ENCODE measurements around the gene PCDHGA12.

PCDHGA12 gene

DNA sequence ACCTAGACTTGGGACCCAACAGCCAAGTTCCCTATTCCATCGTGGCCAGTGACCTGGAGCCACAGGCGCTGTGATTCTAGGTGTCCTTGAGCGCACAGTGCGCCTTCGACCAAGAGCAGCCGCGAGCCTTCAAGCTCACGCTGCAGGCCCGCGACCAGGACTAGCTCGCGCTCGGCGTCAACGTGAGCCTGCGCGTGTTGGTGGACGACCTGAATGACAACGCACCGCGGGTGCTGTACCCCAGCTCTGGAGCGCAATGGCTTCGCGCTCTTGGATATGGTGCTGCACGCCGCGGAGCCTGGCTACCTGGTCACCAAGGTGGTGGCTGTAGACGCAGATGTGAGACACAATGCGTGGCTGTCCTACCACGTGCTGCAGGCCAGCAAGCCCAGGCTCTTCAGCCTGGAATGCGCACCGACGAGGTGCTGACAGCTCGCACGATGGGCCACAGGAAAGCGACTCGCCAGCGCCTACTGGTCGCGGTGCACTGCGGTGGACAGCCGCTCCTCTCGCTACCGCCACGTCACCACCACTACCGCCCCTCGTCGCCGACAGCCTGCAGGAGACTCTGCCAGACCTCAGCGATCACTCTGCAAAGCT is 11.4 kb downstream of the PCDHGA12 start:
- DNase-seq: no peak

DNA sequence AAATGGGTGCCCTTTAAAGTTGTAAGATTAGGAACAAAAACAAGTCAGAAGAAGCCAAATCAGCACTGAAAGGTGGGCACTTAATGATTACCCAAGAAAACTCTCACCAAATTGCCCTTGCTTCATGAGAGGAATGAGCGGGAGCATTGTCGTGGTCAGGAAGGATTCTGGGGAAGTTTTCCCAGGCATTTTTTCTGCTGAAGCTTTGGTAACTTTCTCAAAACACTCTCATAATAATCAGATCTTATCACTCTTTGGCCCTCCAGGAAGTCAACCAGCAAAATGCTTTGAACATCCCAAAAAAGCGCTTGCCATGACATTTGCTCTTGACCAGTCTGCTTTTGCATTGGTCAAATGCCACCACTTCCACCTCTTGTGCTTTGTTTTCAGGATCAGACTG is 35.0 kb downstream of the PCDHGA12 start:
- no peak for DNase-seq

DNA sequence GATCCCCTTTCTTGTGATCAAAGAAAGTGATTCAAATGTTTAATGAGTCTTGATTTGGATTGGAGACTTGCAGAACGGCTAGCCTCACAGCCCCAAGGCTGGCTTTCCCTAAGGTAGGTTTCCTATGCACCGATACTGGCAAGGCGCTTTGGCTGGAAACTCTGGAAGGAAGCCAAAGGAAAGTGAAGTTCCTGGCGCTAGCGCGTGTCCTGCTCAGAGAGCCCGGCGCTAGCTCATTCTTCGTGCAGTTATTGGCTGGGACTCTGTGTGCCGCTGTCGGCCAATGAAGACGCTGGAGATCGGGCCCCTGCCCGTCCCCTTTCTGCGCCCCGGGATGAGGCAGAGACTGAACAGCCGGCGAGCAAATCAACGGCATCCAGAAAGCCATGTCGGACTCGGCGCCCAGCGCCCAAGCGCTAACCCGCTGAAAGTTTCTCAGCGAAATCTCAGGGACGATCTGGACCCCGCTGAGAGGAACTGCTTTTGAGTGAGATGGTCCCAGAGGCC is 45.4 kb downstream of the PCDHGA12 start, which contains the start of gene PCDHGC3:
TSS of gene PCDHGC3 (plus strand) at position 342 of the 507 bp plus-strand sequence. CDS start at position 493, 151 bp downstream.
- DNase-seq: peak; percentile 53

DNA sequence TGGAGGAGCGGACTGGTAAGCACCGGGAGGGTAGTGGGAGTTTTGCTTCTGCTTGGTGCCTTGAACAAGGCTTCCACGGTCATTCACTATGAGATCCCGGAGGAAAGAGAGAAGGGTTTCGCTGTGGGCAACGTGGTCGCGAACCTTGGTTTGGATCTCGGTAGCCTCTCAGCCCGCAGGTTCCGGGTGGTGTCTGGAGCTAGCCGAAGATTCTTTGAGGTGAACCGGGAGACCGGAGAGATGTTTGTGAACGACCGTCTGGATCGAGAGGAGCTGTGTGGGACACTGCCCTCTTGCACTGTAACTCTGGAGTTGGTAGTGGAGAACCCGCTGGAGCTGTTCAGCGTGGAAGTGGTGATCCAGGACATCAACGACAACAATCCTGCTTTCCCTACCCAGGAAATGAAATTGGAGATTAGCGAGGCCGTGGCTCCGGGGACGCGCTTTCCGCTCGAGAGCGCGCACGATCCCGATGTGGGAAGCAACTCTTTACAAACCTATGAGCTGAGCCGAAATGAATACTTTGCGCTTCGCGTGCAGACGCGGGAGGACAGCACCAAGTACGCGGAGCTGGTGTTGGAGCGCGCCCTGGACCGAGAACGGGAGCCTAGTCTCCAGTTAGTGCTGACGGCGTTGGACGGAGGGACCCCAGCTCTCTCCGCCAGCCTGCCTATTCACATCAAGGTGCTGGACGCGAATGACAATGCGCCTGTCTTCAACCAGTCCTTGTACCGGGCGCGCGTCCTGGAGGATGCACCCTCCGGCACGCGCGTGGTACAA is 46.0 kb downstream of the PCDHGA12 start:
- DNase-seq: peak; percentile 8

DNA sequence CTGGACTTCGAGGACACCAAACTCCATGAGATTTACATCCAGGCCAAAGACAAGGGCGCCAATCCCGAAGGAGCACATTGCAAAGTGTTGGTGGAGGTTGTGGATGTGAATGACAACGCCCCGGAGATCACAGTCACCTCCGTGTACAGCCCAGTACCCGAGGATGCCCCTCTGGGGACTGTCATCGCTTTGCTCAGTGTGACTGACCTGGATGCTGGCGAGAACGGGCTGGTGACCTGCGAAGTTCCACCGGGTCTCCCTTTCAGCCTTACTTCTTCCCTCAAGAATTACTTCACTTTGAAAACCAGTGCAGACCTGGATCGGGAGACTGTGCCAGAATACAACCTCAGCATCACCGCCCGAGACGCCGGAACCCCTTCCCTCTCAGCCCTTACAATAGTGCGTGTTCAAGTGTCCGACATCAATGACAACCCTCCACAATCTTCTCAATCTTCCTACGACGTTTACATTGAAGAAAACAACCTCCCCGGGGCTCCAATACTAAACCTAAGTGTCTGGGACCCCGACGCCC is 46.8 kb downstream of the PCDHGA12 start:
- DNase-seq: no peak

DNA sequence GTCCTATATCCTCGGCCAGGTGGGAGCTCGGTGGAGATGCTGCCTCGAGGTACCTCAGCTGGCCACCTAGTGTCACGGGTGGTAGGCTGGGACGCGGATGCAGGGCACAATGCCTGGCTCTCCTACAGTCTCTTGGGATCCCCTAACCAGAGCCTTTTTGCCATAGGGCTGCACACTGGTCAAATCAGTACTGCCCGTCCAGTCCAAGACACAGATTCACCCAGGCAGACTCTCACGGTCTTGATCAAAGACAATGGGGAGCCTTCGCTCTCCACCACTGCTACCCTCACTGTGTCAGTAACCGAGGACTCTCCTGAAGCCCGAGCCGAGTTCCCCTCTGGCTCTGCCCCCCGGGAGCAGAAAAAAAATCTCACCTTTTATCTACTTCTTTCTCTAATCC is 47.5 kb downstream of the PCDHGA12 start:
- no peak for DNase-seq

DNA sequence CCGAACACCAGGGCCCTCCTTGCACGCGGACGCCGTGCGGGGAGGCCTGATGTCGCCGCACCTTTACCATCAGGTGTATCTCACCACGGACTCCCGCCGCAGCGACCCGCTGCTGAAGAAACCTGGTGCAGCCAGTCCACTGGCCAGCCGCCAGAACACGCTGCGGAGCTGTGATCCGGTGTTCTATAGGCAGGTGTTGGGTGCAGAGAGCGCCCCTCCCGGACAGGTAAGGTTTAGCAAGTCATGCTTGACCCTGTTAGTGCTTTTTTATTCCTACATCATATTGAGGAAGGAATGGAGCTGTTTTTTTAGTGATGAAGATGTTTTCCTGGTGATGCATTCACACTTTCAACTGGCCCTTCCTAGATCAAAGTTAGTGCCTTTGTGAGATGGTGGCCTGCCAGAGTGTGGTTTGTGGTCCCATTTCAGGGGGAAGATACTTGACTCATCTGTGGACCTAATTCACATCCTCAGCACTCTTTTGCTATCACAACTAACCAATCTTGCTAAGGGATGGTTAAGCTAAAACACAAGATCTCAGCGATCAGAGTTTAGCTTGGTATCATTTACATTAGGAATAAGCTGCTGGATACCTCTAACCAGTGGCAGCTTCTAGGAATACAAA is 48.1 kb downstream of the PCDHGA12 start:
- no peak for DNase-seq

DNA sequence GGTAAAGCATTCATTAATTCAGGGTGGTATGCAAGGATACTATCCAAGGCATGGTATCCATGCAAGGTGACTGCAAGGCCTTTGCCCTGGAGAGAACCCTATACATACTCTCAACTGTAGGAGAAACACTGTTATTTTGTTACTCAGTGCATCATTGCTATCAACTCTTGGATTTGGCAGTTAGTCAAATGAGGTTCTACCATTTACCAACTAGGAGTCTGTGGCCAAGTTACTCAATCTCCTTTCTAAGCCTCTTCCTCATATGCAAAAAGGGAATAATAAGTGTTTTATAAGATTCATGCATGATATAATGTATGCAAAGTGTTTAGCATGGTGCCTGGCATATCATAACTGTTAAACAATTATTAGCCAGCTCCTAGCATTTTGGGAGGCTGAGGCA is 49.5 kb downstream of the PCDHGA12 start:
- no peak for DNase-seq
